Dendritic cell treated with granulocyte-macrophage colony-stimulating factor and Interleukin-4, amounts not matched to agents 40 ng/mL and 50 ng/mL, for 4 days (primary cell): Measurements from ENCODE around the gene INPP1.
"Not testable (repeated sequence)": the region's sequence is repeated elsewhere in the genome, so short reads cannot be mapped to it uniquely, and the experiment has no call there.

Experiments used
- H3K27ac Mint-ChIP-seq: one replicate; pipeline ENCODE4 v1.8.0; 2022; ENCODE audit warnings: mild to moderate bottlenecking, mixed read lengths
- H3K27me3 Mint-ChIP-seq: one replicate; pipeline ENCODE4 v1.8.0; 2022; ENCODE audit warnings: mild to moderate bottlenecking, mixed read lengths
- H3K36me3 Mint-ChIP-seq: one replicate; pipeline ENCODE4 v1.8.0; 2022; ENCODE audit warnings: low read depth, mixed read lengths
- H3K4me1 Mint-ChIP-seq: one replicate; pipeline ENCODE4 v1.8.0; 2022; ENCODE audit warnings: low read depth, mixed read lengths
- H3K4me3 Mint-ChIP-seq: one replicate; pipeline ENCODE4 v1.8.0; 2022; ENCODE audit warnings: mild to moderate bottlenecking, moderate library complexity, mixed read lengths
- H3K9me3 Mint-ChIP-seq: one replicate; pipeline ENCODE4 v1.8.0; 2022; ENCODE audit warnings: mixed read lengths
- intact Hi-C: fragments of 100-400 bp; cut with micrococcal nuclease; formaldehyde crosslinking; loops from one replicate; pipeline ENCODE4 v1.15.0; 2022

Gene INPP1, protein sequence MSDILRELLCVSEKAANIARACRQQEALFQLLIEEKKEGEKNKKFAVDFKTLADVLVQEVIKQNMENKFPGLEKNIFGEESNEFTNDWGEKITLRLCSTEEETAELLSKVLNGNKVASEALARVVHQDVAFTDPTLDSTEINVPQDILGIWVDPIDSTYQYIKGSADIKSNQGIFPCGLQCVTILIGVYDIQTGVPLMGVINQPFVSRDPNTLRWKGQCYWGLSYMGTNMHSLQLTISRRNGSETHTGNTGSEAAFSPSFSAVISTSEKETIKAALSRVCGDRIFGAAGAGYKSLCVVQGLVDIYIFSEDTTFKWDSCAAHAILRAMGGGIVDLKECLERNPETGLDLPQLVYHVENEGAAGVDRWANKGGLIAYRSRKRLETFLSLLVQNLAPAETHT

GRCh38 chr2:190343536-190344275 is at the start of gene INPP1:
Gene INPP1, plus strand, starts transcription at chr2:190343589. Its CDS starts 16,514 bp downstream, at chr2:190360103.
- Mint-ChIP-seq H3K4me1 (peaks cover 24% of the 10 kb centered on the region), H3K4me3 (peak within 1 kb of the TSS; percentile 94), H3K27ac (peak within 1 kb of the TSS; percentile 92), H3K27me3 (no peaks in the 10 kb centered on the region), H3K36me3 (peaks cover 7% of the 10 kb centered on the region), H3K9me3 (no peaks in the 10 kb centered on the region)
- intact Hi-C loops, result loop anchor here (2.0 to 10.0 kb wide), 2 partner anchors 25 to 301 kb away; partner anchors contain the start of genes HIBCH and NAB1

GRCh38 chr2:190297880-190298279 is 45.5 kb upstream of the INPP1 start:
- H3K27ac Mint-ChIP-seq, intact Hi-C loops: not testable (repeated sequence)

DNA sequence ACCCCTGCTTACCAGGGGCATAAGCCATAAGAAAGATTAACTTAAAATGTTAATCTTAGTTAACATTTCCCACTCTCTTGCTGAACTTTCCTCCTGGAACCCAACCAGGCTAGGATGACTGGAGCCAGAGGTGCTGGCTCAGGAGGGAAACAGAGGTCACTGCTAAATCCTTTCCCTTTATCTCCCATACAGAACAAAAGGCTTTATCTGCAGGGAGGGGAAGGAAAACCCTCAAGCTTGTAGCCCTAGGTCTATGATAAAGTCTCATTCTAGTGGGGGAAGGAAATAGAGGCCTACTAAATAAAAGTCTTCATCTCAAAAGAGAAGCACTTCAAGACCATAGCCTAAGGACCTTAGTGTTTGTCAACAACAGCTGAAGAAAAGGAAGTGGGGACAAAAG is 42.4 kb upstream of the INPP1 start:
- Mint-ChIP-seq H3K27me3 (no peaks in the 10 kb centered on the region), H3K9me3 (peaks cover 12% of the 10 kb centered on the region), H3K4me3 (no peak overlapping the region), H3K4me1 (peaks cover 15% of the 10 kb centered on the region), H3K27ac (no peak overlapping the region), H3K36me3 (peaks cover 40% of the 10 kb centered on the region)
- intact Hi-C loops, result no loop called here

More at GRCh38 chr2:190297880-190298279, 45.5 kb upstream of the INPP1 start:
- H3K36me3 Mint-ChIP-seq, result peaks cover 38% of the 10 kb centered on the region
- H3K4me3 Mint-ChIP-seq, H3K27me3 Mint-ChIP-seq: not testable (repeated sequence)
- peaks cover 12% of the 10 kb centered on the region for H3K9me3 Mint-ChIP-seq
- peaks cover 15% of the 10 kb centered on the region for H3K4me1 Mint-ChIP-seq

- no peaks in the 10 kb centered on the region for H3K27me3 Mint-ChIP-seq
- H3K27ac Mint-ChIP-seq, result no peak overlapping the region
- intact Hi-C loops, result no loop called here
- no peak overlapping the region for H3K4me3 Mint-ChIP-seq
- H3K4me1 Mint-ChIP-seq, result peaks cover 15% of the 10 kb centered on the region
- peaks cover 36% of the 10 kb centered on the region for H3K36me3 Mint-ChIP-seq
- peaks cover 12% of the 10 kb centered on the region for H3K9me3 Mint-ChIP-seq
Observed at GRCh38 chr2:190302052-190302451, 41.3 kb upstream of the INPP1 start.

GRCh38 chr2:190303647-190304046 is 39.7 kb upstream of the INPP1 start:
- peaks cover 15% of the 10 kb centered on the region for H3K4me1 Mint-ChIP-seq
- H3K9me3 Mint-ChIP-seq, result peaks cover 12% of the 10 kb centered on the region
- H3K4me3 Mint-ChIP-seq, result no peak overlapping the region
- H3K27me3 Mint-ChIP-seq, result no peaks in the 10 kb centered on the region
- H3K27ac Mint-ChIP-seq, result no peak overlapping the region
- intact Hi-C loops, result no loop called here
- H3K36me3 Mint-ChIP-seq, result peaks cover 36% of the 10 kb centered on the region

DNA sequence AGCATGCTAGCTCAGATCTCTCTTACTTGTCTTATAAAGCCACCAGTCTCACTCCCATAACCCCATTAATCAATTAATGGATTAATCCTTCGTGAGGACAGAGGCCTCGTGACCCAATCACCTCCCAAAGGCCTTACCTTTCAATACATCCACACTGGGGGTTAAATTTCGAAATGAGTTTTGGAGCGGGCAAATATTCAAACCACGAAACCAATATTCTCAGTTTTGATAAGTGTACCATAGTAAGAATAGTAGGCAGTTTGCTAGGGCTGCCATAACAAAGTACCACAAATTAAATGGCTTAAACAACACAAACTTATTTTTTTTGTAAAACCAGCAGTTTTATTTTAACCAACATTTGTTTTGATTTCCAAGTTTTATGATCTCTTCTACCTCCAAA is 39.0 kb upstream of the INPP1 start:
- H3K4me3 Mint-ChIP-seq, result no peak overlapping the region
- peaks cover 12% of the 10 kb centered on the region for H3K9me3 Mint-ChIP-seq
- intact Hi-C loops, result no loop called here
- no peak overlapping the region for H3K27ac Mint-ChIP-seq
- H3K36me3 Mint-ChIP-seq, result peaks cover 37% of the 10 kb centered on the region
- H3K4me1 Mint-ChIP-seq, result peaks cover 15% of the 10 kb centered on the region
- H3K27me3 Mint-ChIP-seq, result no peaks in the 10 kb centered on the region

GRCh38 chr2:190308031-190308430 is 35.4 kb upstream of the INPP1 start:
- no peaks in the 10 kb centered on the region for H3K4me1 Mint-ChIP-seq
- intact Hi-C loops, result no loop called here
- H3K4me3 Mint-ChIP-seq, result no peak overlapping the region
- H3K27me3 Mint-ChIP-seq, result no peaks in the 10 kb centered on the region
- no peaks in the 10 kb centered on the region for H3K9me3 Mint-ChIP-seq
- H3K36me3 Mint-ChIP-seq, result peaks cover 18% of the 10 kb centered on the region
- H3K27ac Mint-ChIP-seq, result no peak overlapping the region

GRCh38 chr2:190311893-190312634 is 31.3 kb upstream of the INPP1 start:
- no peaks in the 10 kb centered on the region for H3K27me3 Mint-ChIP-seq
- H3K27ac Mint-ChIP-seq, result no peak overlapping the region
- H3K4me1 Mint-ChIP-seq, result peaks cover 7% of the 10 kb centered on the region
- no peaks in the 10 kb centered on the region for H3K9me3 Mint-ChIP-seq
- H3K4me3 Mint-ChIP-seq, result no peak overlapping the region
- intact Hi-C loops, result loop anchor here (10.0 kb wide), 1 partner anchor 527 kb away; the partner anchor contains the start of genes ORMDL1 and PMS1
- H3K36me3 Mint-ChIP-seq, result peaks cover 15% of the 10 kb centered on the region

DNA sequence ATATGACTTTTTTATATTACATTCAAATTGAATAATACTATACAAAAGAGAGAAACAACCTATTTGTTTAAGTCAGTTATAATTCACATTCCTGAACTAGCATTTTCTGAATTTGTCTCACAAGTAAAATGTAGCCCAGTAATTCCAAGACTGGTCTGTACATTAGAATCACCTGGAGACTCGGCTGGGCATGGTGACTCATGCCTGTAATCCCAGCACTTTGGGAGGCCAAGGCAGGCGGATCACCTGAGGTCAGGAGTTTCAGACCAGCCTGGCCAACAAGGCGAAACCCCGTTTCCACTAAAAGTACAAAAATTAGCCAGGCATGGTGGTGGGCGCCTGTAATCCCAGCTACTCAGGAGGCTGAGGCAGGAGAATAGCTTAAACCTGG is 30.8 kb upstream of the INPP1 start:
- H3K36me3 Mint-ChIP-seq, result peaks cover 15% of the 10 kb centered on the region
- not testable (repeated sequence) for H3K9me3 Mint-ChIP-seq, H3K27me3 Mint-ChIP-seq, H3K4me3 Mint-ChIP-seq, H3K4me1 Mint-ChIP-seq, H3K27ac Mint-ChIP-seq
- intact Hi-C loops, result loop anchor here (10.0 kb wide), 1 partner anchor 528 kb away; the partner anchor contains the start of genes ORMDL1 and PMS1

DNA sequence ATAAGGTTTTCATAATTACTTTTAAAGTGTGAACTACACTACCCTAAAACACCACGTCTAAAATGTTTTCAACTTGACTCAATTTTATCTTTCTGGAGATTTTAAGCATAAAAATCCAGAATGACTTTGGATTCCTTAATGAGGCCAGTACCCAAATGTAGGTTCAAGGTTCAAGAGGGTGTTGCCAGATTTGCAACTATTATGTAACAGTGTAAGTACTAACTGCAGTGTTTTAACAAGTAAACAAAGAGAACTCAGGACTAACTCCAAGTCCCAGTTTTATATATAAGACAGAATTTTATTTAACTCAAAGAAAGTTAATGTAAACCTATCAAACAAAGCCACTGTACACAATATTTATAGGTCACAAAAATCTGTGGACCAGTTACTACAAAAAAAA is 29.5 kb upstream of the INPP1 start:
- Mint-ChIP-seq H3K36me3 (peaks cover 15% of the 10 kb centered on the region), H3K27ac (no peak overlapping the region), H3K4me3 (no peak overlapping the region), H3K9me3 (no peaks in the 10 kb centered on the region), H3K4me1 (peaks cover 10% of the 10 kb centered on the region), H3K27me3 (no peaks in the 10 kb centered on the region)
- intact Hi-C loops, result loop anchor here (2.0 to 10.0 kb wide), 2 partner anchors 225 to 529 kb away; partner anchors contain the start of genes ORMDL1 and PMS1

DNA sequence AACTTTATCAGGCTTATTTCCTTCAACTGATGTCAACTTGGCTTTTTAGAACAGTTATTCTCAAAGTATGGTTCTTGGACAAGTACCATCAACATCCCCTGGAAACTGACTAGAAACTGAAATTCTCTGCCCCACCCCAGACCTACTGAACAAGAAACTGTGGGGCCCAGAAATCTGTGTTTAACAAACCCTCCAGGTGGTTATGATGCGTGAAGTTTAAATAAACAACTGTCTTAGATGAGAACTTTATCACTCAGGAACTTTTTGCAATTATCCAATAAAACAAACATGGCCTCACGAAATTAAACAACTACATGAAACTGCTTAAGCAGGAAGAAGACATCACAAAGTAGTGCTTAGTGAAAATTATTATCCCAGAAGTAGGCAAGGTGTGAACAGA is 28.1 kb upstream of the INPP1 start:
- Mint-ChIP-seq H3K4me1 (peaks cover 15% of the 10 kb centered on the region), H3K27me3 (no peaks in the 10 kb centered on the region), H3K4me3 (no peak overlapping the region), H3K9me3 (no peaks in the 10 kb centered on the region), H3K36me3 (peaks cover 14% of the 10 kb centered on the region), H3K27ac (no peak overlapping the region)
- intact Hi-C loops, result loop anchor here (2.0 to 10.0 kb wide), 2 partner anchors 226 to 530 kb away; partner anchors contain the start of genes ORMDL1 and PMS1

GRCh38 chr2:190318514-190318913 is 24.9 kb upstream of the INPP1 start:
- Mint-ChIP-seq H3K27me3 (no peaks in the 10 kb centered on the region), H3K27ac (no peak overlapping the region), H3K4me1 (peaks cover 15% of the 10 kb centered on the region), H3K9me3 (no peaks in the 10 kb centered on the region), H3K36me3 (peaks cover 8% of the 10 kb centered on the region), H3K4me3 (no peak overlapping the region)
- intact Hi-C loops, result loop anchor here (2.0 to 10.0 kb wide), 2 partner anchors 24 to 534 kb away; partner anchors contain the start of genes INPP1, ORMDL1 and PMS1

GRCh38 chr2:190318931-190319554 is 24.3 kb upstream of the INPP1 start:
- Mint-ChIP-seq H3K27ac (peak overlapping the region; percentile 80), H3K9me3 (no peaks in the 10 kb centered on the region), H3K27me3 (no peaks in the 10 kb centered on the region), H3K36me3 (peaks cover 8% of the 10 kb centered on the region), H3K4me1 (peaks cover 15% of the 10 kb centered on the region), H3K4me3 (peak overlapping the region; percentile 82)
- intact Hi-C loops, result loop anchor here (2.0 to 10.0 kb wide), 2 partner anchors 24 to 534 kb away; partner anchors contain the start of genes INPP1, ORMDL1 and PMS1
